RWPE1 (cell line): Measurements from ENCODE around the gene CDH13.

Experiments
- CTCF ChIA-PET: fragments of 350-600 bp; sonication (Branson Sonifier 250); formaldehyde crosslinking; extraction: SDS; loops from one replicate; lab custom pipeline; 2021; lab: Yijun Ruan, JAX
- POLR2A ChIA-PET: fragments of 400-600 bp; formaldehyde crosslinking; extraction: SDS; loops from one replicate; lab custom pipeline; 2020; ENCODE audit warnings: antibody characterized with exemption; ENCODE audit not compliant: low non-redundant PET; lab: Yijun Ruan, JAX
- DNase-seq: peaks from one replicate; pipeline ENCODE4 v3.0.0; 2012; ENCODE audit warnings: low spot score
- H3K27ac ChIP-seq: fragments of 450-650 bp; 2 replicates; pipeline ENCODE4 v1.5.1; 2017
- TF ChIP-seq, protein P1 (sequence below): fragments of 450-650 bp; conservative IDR thresholded peaks from 2 replicates; pipeline ENCODE4 v1.5.1; 2017; ENCODE audit warnings: low read depth, mild to moderate bottlenecking

Gene CDH13

DNA sequence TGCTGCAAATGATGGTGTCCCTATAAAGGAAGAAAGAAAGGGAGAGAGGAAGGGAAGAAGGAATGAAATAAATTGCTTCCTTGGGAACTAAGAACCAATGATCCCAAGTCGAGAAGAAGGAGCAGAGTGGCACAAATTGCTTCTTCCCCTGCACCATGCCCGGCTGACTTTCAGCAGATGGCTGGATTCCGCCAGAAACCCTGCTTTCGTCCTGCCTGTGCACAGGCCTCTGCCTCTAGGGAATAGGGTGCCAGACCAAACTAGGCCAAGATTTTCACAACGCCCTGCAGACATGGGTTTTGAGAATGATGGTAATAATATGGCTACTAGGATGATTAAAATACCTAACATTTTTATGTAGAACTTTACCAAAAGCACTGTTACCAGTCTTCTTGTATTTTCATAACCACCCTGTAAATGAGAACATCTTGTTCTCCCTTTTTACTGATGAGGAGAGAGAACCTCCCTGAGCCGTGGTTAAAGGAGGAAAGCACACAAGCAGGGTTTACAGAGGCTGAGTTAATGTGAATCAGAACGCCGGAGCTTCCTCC, 1058.9 kb downstream of the CDH13 start:
- TF ChIP-seq, protein P1, sequence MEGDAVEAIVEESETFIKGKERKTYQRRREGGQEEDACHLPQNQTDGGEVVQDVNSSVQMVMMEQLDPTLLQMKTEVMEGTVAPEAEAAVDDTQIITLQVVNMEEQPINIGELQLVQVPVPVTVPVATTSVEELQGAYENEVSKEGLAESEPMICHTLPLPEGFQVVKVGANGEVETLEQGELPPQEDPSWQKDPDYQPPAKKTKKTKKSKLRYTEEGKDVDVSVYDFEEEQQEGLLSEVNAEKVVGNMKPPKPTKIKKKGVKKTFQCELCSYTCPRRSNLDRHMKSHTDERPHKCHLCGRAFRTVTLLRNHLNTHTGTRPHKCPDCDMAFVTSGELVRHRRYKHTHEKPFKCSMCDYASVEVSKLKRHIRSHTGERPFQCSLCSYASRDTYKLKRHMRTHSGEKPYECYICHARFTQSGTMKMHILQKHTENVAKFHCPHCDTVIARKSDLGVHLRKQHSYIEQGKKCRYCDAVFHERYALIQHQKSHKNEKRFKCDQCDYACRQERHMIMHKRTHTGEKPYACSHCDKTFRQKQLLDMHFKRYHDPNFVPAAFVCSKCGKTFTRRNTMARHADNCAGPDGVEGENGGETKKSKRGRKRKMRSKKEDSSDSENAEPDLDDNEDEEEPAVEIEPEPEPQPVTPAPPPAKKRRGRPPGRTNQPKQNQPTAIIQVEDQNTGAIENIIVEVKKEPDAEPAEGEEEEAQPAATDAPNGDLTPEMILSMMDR: no peak
- no peak overlapping the region for H3K27ac ChIP-seq
- CTCF ChIA-PET: no interaction called here
- POLR2A ChIA-PET: no interaction called here
- no peak for DNase-seq

DNA sequence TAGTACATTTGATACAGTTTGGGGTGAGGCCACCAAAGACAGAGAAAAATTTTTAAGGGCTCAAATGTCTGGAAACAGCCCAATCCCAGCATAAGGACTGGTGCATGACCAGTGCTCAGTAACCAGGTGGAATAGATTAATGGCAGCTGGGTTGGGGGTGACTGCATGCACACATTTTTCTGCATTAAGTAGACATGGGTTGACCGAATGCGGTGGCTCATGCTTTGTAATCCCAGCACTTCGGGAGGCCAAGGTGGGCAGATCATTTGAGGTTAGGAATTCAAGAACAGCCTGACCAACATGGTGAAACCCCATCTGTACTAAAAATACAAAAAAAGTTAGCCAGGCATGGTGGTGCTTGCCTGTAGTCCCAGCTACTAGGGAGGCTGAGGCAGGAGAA, 1060.0 kb downstream of the CDH13 start:
- CTCF ChIA-PET: no interaction called here
- TF ChIP-seq, protein P1: no peak
- POLR2A ChIA-PET: no interaction called here

DNA sequence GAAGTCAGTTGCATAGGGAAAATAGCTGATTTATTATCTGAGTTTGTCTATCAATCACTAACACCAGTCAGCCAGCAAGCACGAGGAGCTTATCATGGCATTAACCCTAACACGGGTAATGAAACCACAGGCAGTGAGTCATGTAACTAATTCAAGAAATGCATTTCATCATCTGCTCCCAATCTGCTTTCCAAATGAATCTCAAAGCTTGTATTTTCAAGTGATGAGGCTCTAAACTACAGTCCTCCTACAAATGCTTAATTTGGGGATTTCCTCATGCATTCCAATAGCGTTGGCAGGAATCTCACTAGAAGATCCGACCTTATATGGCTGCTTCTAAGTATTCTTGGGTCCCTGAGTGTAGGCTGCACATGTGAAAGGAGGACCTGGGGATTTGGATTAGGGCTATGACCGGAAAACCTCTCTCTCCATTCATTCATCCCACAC, 1062.6 kb downstream of the CDH13 start:
- H3K27ac ChIP-seq: peak overlapping the region; percentile 71
- CTCF ChIA-PET: interaction anchor here (0.7 kb wide), 1 partner anchor 116 kb away, joined by 3 read pairs; no protein-coding TSS in a partner anchor
- peak; percentile 84 for DNase-seq
- TF ChIP-seq, protein P1: no peak
- POLR2A ChIA-PET: interaction anchor here (0.5 kb wide), 1 partner anchor 120 kb away, joined by 4 read pairs; no protein-coding TSS in a partner anchor

More for the DNA sequence above, 1060.0 kb downstream of the CDH13 start:
- H3K27ac ChIP-seq: no peak overlapping the region
- DNase-seq: no peak

DNA sequence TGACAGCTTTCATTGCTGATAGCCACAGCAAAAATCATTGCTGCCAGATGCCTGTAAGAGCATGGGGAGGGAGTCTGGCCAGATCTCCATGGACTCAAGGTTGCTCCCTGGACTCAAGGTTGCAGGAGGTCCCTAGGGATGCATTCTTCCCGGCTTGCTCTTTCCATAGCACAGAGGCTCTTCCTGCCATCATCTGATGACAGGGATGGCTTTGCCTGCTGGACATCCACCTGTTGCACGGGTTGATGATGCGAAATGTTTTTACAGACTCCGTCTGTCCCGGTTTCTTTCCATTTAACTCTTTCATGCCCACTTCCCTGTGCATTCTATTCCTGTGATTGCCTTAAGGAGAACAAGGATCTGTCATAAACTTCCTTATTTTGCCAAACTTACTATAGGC, 1065.5 kb downstream of the CDH13 start:
- ChIA-PET POLR2A (no interaction called here), CTCF (no interaction called here)
- TF ChIP-seq, protein P1: no peak
- no peak for DNase-seq
- H3K27ac ChIP-seq: no peak overlapping the region

DNA sequence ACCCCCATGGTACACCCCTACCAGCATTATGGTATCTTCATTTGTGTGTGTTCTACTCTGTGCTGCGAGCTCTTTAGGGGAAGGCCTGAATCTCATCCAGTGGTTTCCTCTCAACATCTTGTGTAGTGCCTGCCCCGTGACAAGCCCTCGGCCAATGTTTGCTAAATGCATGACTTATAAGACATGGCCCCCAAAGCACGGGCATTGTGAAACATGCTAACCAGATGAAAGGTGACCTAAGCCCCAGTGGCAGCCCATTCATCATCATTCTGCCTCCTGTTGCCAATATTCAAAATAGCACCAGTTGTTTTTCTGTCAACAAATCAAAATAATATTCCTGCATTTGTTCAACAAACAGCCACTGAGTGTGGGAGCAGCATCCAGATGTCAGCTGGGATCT, 1072.2 kb downstream of the CDH13 start:
- no peak overlapping the region for H3K27ac ChIP-seq
- TF ChIP-seq, protein P1: no peak
- ChIA-PET CTCF (no interaction called here), POLR2A (no interaction called here)
- DNase-seq: no peak

DNA sequence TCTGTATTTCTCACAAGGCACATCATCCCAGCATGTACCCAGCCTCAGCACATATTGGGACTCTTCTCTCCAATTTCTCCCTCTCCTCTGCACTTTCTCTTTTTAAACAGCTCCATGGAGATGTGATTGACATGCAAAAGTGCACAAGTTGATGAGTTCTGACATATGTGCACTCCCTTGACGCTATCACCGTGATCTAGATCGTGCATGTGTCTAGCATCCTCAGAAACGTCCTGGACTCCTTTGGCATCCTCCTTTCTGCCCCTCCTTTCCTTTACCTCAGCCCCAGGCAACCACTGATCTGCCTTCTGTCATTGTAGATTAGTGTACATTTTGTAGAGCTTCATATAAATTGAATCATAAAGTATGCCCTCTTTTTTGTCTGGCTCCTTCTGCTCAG, 1073.0 kb downstream of the CDH13 start:
- POLR2A ChIA-PET: no interaction called here
- H3K27ac ChIP-seq: no peak overlapping the region
- no peak for DNase-seq
- CTCF ChIA-PET: no interaction called here
- TF ChIP-seq, protein P1: no peak
